ENCODE data around the gene CAMK1.

CAMK1 gene

GRCh38 chr3:9786209-9786739, 16.5 kb upstream of the CAMK1 start:
- TF ChIP-seq GATA2 (IDR thresholded peaks at IDR 0.05; ENCODE audit: low read depth, low read length) (no peak), GATA3 (IDR thresholded peaks at IDR 0.05; ENCODE audit: low read depth, low read length) (no peak)

DNA sequence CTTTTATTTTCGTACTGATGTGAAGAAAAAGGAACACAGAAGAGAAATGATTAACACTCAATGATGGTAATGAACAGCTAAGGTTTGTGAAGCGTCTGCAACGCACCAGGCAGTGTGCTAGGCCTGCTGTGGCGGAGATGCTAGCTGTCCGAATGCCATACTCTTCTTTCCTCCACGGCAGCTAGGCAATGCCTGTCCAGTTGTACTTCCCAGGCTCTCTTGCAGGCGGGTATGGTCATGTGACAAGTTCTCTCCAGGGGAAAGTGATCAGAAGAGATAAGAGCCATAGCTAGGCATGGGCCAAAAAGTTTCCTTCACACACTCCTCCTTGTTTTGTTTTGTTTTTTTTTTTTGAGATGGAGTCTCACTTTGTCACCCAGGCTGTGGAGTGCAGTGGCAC, 15.9 kb upstream of the CAMK1 start:
- TF ChIP-seq GATA2 (IDR thresholded peaks at IDR 0.05; ENCODE audit: low read depth, low read length) (peak; percentile 66), GATA3 (IDR thresholded peaks at IDR 0.05; ENCODE audit: low read depth, low read length) (no peak)

GRCh38 chr3:9784965-9785364, 15.2 kb upstream of the CAMK1 start:
- TF ChIP-seq GATA2 (IDR thresholded peaks at IDR 0.05; ENCODE audit: low read depth, low read length) (no peak), GATA3 (IDR thresholded peaks at IDR 0.05; ENCODE audit: low read depth, low read length) (no peak)

DNA sequence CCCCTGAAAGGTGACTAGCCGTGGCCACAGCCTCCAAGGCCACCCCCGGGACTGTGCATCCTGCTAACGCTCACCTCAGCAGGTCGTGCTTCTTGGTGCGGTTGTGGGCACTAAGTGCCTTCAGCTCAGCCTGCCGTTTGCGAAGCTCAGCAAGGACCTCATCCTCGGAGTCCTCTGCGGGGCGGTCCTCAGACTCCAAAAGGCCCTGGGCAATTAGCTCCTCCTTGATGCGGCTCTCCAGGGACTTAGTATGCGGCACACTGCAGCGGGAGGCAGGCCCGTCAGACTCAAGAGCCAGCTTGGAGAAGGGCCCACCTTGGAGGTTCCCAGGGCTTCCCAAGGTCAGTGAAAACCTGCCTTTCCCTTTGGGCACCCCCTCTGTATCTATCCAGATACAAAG, 14.2 kb upstream of the CAMK1 start:
- TF ChIP-seq GATA3 (IDR thresholded peaks at IDR 0.05; ENCODE audit: low read depth, low read length) (no peak), GATA2 (IDR thresholded peaks at IDR 0.05; ENCODE audit: low read depth, low read length) (no peak)

DNA sequence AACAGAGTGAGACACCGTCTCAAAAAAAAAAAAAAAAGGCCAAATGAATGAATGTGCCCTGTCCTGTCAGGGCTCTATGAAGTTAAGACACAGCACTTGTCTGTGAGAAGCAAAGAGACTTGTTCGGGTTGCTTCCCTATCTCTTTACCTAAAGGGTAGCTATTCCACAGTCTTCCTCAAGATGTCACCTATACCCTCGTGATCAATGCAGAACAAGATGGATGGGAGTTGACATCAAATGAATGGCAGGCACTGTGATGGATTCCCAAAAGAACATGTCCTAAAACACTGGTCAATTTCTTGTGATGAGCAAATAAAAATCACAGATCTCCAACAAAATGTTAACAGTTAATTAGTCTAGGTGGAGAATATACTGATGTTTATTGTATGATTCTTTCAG, 13.0 kb upstream of the CAMK1 start:
- TF ChIP-seq GATA2 (IDR thresholded peaks at IDR 0.05; ENCODE audit: low read depth, low read length) (no peak), GATA3 (IDR thresholded peaks at IDR 0.05; ENCODE audit: low read depth, low read length) (no peak)

DNA sequence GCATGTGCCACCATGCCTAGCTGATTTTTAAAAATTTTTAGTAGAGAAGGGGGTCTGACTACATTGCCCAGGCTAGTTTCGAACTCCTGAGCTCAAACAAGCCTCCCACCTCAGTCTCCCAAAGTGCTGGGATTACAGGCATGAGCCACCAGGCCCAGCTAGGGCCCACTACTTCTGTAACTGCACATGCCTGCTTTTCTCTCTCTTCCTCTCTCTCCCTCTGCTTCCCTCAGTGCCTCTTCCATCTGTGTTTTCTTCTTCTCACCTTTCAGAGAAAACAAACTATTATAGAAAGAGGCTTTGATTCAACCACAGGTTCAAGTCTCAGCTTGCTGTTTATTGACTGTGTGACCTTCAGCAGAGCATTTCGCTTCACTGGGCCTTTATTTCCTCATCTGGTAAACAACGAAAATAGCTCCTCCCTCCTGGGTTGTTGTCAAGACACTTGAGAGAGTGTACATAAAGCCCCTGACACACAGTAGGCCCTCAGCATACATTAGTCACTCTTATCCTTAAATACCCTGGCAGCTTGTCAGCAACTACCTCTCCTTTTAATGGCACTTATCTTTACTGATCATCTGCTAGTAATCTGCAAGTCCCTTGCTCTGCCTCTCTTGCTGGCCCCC, 12.3 kb upstream of the CAMK1 start:
- TF ChIP-seq GATA3 (IDR thresholded peaks at IDR 0.05; ENCODE audit: low read depth, low read length) (no peak), GATA2 (IDR thresholded peaks at IDR 0.05; ENCODE audit: low read depth, low read length) (no peak)

DNA sequence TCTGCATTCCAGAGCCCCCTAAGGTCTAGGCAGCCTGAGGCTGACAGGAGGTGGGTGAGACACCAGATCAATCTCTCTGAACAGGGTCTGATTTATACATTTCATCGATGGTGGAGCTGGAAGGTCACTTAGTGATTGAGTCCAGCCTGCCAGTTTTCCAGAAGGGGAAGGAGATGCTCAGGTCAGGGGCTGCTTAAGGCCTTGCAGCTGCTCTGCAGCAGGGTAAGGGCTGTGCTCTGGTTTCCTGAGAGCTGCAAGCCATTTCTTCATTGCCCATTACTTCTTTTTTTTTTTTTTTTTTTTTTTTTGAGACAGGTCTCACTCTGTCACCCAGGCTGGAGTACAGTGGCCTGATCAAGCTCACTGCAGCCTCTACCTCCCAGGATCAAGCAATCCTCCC, 11.8 kb upstream of the CAMK1 start:
- TF ChIP-seq GATA2 (IDR thresholded peaks at IDR 0.05; ENCODE audit: low read depth, low read length) (no peak), GATA3 (IDR thresholded peaks at IDR 0.05; ENCODE audit: low read depth, low read length) (no peak)

DNA sequence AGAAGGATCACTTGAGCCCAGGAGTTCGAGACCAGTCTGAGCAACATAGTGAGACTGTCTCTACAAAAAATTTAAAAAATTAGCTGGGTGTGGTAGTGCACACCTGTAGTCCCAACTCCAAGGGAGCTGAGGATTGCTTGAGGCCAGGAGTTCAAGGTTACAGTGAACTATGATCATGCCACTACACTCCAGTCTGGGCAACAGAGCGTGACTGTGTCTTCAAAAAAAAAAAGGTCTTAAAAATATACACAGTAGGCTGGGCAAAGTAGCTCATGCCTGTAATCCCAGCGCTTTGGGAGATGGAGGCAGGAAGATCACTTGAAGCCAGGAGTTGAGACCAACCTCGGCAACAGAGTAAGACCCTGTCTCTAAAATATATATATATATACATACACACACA, 11.2 kb upstream of the CAMK1 start:
- TF ChIP-seq GATA2 (IDR thresholded peaks at IDR 0.05; ENCODE audit: low read depth, low read length) (no peak), GATA3 (IDR thresholded peaks at IDR 0.05; ENCODE audit: low read depth, low read length) (no peak)

DNA sequence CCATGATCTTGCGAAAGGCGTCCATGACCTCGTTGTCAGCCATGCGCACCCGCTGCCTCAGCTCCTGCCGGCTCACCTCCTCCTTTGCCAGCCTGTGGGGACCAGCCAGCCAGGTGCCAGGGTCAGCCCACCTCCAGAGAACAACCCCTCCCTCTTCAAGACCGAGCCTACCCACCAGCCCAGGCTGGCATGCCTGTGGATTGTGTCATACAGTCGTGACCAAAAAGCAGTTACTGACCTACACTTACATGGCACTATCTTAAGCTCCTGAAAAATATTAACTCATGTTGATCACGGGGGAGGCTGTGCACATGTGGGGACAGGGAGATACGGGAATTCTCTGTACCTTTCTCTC, 10.7 kb upstream of the CAMK1 start:
- TF ChIP-seq GATA2 (IDR thresholded peaks at IDR 0.05; ENCODE audit: low read depth, low read length) (no peak), GATA3 (IDR thresholded peaks at IDR 0.05; ENCODE audit: low read depth, low read length) (no peak)

DNA sequence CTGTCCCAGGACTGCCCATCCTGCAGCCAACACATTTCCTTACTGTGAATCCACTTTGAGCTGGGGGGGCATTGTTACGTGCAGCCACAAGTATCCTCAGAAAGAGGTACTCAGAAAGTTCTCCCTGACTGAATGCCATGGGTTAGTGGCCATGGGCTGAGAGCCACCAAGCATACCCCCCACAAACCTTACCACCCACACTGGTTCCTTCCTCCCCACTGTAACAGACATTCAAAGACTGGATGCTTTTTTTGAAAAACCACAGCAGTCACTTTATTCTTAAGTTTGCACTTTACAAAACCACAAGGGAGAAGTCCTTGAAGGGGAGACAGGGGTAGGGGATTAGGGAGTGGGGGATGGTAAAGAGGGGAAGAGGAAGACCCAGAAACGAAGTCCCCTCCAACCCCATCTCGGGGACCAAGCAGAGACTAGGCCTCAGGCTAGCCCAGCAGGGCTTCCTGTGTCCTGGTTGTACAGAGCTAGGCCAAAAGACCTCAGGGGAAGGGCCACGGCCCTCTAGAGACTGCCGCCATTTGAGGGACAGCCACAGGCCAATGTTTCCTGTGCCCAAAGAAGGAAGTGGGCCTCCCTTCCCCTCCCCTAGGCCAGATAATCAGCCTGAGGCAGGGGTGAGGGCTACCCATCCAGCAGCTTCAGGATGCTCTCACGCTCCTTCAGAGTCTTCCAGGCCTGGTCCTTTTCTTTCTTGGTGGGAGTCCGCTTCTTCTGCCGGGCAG, 10.1 kb upstream of the CAMK1 start:
- TF ChIP-seq GATA2 (IDR thresholded peaks at IDR 0.05; ENCODE audit: low read depth, low read length) (no peak), GATA3 (IDR thresholded peaks at IDR 0.05; ENCODE audit: low read depth, low read length) (no peak)

- no peak for TF ChIP-seq GATA3 (IDR thresholded peaks at IDR 0.05; ENCODE audit: low read depth, low read length)
- no peak for TF ChIP-seq GATA2 (IDR thresholded peaks at IDR 0.05; ENCODE audit: low read depth, low read length)
These were observed 9.4 kb upstream of the CAMK1 start for GRCh38 chr3:9779075-9779593.

- no peak for TF ChIP-seq GATA2 (IDR thresholded peaks at IDR 0.05; ENCODE audit: low read depth, low read length)
- no peak for TF ChIP-seq GATA3 (IDR thresholded peaks at IDR 0.05; ENCODE audit: low read depth, low read length)
These were observed 8.7 kb upstream of the CAMK1 start for GRCh38 chr3:9778143-9779074.

GRCh38 chr3:9777694-9778021, 7.9 kb upstream of the CAMK1 start:
- TF ChIP-seq GATA3 (IDR thresholded peaks at IDR 0.05; ENCODE audit: low read depth, low read length) (no peak), GATA2 (IDR thresholded peaks at IDR 0.05; ENCODE audit: low read depth, low read length) (no peak)
